Adipocyte (in vitro differentiated cells): ENCODE results near the gene RRBP1.
A peak's percentile ranks its signal among the peaks of the same experiment; 100 is the strongest.

Experiments
- DNase-seq: peaks from one replicate; pipeline ENCODE4 v3.0.0-alpha.2; 2015; ENCODE audit warnings: low read depth
- H3K27me3 ChIP-seq: replicated peaks from 2 replicates; pipeline ENCODE4 v1.7.0; 2013; ENCODE audit warnings: mild to moderate bottlenecking, low read length, moderate library complexity; ENCODE audit not compliant: control insufficient read depth, insufficient read depth
- H3K36me3 ChIP-seq: 2 replicates; pipeline ENCODE4 v1.7.0; 2013; ENCODE audit warnings: low read length, mild to moderate bottlenecking, moderate library complexity; ENCODE audit not compliant: control insufficient read depth, insufficient read depth, severe bottlenecking
- H3K4me1 ChIP-seq: 2 replicates; pipeline ENCODE4 v1.7.0; 2013; ENCODE audit warnings: mild to moderate bottlenecking, low read length, moderate library complexity; ENCODE audit not compliant: control insufficient read depth, insufficient read depth
- H3K4me3 ChIP-seq: 2 replicates; pipeline ENCODE4 v1.7.0; 2013; ENCODE audit warnings: mild to moderate bottlenecking, low read length, moderate library complexity
- H3K9ac ChIP-seq: 2 replicates; pipeline ENCODE4 v1.7.0; 2013; ENCODE audit warnings: mild to moderate bottlenecking, low read length, moderate library complexity
- H3K9me3 ChIP-seq: 2 replicates; pipeline ENCODE4 v1.7.0; 2013; ENCODE audit warnings: mild to moderate bottlenecking, low read length, moderate library complexity; ENCODE audit not compliant: control insufficient read depth

The RRBP1 gene

DNA sequence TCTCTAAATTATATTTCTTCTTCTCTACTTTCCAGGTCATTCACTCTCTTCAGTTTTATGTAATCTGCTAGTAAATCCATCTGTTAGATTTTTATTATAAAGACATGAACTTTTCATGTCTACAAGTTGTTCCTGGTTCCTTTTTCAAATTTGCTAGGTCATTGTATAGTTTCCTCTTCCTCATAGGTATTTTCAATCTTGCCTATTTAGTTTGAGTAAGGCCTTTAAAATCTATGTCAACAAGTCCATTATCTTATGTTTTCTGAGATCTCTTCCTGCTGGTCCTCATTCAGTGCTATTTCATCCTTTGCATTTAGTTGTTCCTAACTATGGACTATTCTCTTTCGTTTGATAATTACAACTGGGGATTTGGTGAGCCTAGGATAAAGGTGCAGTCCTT, 11.0 kb downstream of the RRBP1 start:
- Histone ChIP-seq H3K9ac (no peak overlapping the region), H3K36me3 (peaks cover 18% of the 10 kb centered on the region), H3K9me3 (no peaks in the 10 kb centered on the region), H3K27me3 (no peaks in the 10 kb centered on the region), H3K4me3 (no peak overlapping the region), H3K4me1 (peaks cover 37% of the 10 kb centered on the region)
- no peak for DNase-seq

- peaks cover 18% of the 10 kb centered on the region for H3K36me3 ChIP-seq
- H3K4me3 ChIP-seq, result peak overlapping the region; percentile 17
- no peaks in the 10 kb centered on the region for H3K27me3 ChIP-seq
- H3K4me1 ChIP-seq, result peaks cover 29% of the 10 kb centered on the region
- no peak overlapping the region for H3K9ac ChIP-seq
- no peaks in the 10 kb centered on the region for H3K9me3 ChIP-seq
- no peak for DNase-seq
These were observed 12.6 kb downstream of the RRBP1 start for GRCh38 chr20:17669306-17669931.

- Histone ChIP-seq H3K4me3 (no peak overlapping the region), H3K4me1 (peaks cover 36% of the 10 kb centered on the region), H3K36me3 (peaks cover 18% of the 10 kb centered on the region), H3K9ac (no peak overlapping the region), H3K9me3 (no peaks in the 10 kb centered on the region), H3K27me3 (no peaks in the 10 kb centered on the region)
- no peak for DNase-seq
These were observed 13.6 kb downstream of the RRBP1 start for GRCh38 chr20:17668432-17668831.

DNA sequence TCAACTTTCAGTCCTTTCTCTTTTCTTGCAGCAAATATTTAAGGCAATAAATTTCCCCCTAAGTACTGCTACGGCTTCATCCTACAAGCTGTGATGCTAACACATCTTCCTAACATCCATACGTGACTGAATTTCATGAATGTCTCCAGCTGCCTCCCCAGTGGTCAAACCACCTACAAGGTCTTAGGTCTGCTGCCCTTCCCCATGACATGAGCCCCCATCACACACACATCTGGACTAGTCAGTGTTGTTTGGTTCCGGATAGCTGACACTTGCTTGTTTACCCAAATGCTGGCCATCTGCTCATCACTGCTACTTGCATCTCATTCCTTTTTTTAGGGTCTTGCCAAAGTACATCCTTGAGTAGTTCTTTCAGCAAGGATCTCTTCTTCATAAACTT, 14.6 kb downstream of the RRBP1 start:
- peaks cover 18% of the 10 kb centered on the region for H3K36me3 ChIP-seq
- H3K4me1 ChIP-seq, result peaks cover 46% of the 10 kb centered on the region
- no peak overlapping the region for H3K4me3 ChIP-seq
- DNase-seq, result no peak
- no peaks in the 10 kb centered on the region for H3K27me3 ChIP-seq
- no peak overlapping the region for H3K9ac ChIP-seq
- H3K9me3 ChIP-seq, result no peaks in the 10 kb centered on the region

DNA sequence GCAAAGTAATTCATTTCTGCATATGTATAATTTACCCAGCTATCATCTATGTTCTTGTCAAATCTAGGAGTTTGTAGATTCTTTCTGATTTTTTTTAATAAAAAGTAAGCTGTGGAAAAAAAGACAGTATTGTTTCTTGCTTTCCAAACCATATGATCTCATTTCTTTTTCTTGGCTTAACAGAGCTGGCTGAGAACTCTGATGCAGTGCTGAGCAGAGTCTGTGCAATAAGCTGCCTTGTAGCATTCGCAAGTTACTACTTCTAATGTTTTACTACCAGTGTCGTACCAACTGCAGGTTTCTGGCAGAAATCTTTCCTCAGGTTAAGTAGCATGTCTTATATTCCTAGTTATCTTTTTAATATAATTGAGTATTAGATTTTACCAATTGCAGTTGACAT, 15.6 kb downstream of the RRBP1 start:
- Histone ChIP-seq H3K36me3 (peaks cover 18% of the 10 kb centered on the region), H3K4me3 (no peak overlapping the region), H3K27me3 (no peaks in the 10 kb centered on the region), H3K9ac (no peak overlapping the region), H3K9me3 (no peaks in the 10 kb centered on the region), H3K4me1 (peaks cover 54% of the 10 kb centered on the region)
- peak; percentile 65 for DNase-seq

DNA sequence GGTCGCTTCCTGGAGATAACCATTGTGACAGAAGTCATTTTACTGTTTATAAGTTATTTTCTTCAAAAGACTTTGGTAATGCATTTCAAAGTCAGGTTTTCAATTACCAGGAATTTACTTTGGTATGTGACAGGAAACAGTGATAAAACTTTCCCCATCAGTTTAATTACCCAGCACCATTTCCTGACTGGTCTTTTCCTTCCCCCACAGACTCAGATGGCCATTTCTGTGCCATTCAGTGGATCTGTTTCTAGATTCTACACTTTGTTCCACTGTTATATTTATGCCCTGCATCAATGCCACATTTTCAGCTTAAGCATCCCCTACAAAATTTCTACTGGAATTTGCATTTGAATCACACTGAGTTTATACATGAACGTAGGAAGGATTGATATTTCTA, 16.3 kb downstream of the RRBP1 start:
- Histone ChIP-seq H3K9me3 (no peaks in the 10 kb centered on the region), H3K36me3 (peaks cover 18% of the 10 kb centered on the region), H3K4me1 (peaks cover 62% of the 10 kb centered on the region), H3K27me3 (no peaks in the 10 kb centered on the region), H3K4me3 (no peak overlapping the region), H3K9ac (no peak overlapping the region)
- no peak for DNase-seq

GRCh38 chr20:17664025-17664633, 17.9 kb downstream of the RRBP1 start:
- Histone ChIP-seq H3K4me3 (peak overlapping the region; percentile 0), H3K9me3 (no peaks in the 10 kb centered on the region), H3K27me3 (no peaks in the 10 kb centered on the region), H3K36me3 (peaks cover 21% of the 10 kb centered on the region), H3K4me1 (peaks cover 69% of the 10 kb centered on the region), H3K9ac (peak overlapping the region; percentile 56)
- no peak for DNase-seq

DNA sequence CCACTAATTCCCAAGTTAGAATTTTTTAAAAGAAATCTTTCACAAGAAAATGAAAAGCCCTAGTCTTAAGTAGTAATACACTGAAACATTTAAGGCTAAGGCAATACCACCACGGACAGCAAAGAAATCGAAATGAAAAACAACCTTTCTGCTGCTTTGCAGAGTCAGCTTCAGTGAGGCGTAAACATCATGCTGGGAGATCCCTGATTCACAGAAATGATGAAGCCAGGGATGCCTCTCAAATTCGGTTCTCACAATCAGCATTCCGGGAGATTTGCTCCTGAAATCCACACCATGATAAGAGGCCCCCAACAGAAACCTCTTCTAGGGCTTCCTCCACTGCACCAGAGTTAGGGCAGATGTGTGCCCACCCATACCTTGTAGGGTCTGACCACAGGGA, 18.6 kb downstream of the RRBP1 start:
- H3K4me1 ChIP-seq, result peaks cover 69% of the 10 kb centered on the region
- H3K36me3 ChIP-seq, result peaks cover 19% of the 10 kb centered on the region
- H3K9ac ChIP-seq, result peak overlapping the region; percentile 56
- peak overlapping the region; percentile 0 for H3K4me3 ChIP-seq
- H3K27me3 ChIP-seq, result no peaks in the 10 kb centered on the region
- DNase-seq, result no peak
- peaks cover under 1% of the 10 kb centered on the region for H3K9me3 ChIP-seq

DNA sequence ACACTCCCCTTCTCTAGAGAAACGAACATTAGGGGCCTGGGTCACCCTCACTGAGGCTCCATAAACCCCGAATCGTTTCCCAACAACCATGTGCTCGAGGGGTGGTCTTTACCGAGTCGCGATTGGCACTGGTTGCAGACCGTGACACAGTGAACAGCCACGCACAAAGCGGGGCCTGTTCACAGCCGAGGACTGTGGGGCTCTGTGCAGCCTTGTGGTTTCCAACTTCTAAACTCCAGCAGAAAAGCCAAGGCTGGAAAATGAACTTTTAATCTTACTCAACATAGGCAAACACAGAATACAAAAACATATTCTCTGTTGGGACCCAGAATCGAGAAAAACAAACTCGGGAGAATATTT, 19.0 kb downstream of the RRBP1 start:
- no peak for DNase-seq
- Histone ChIP-seq H3K9ac (peak overlapping the region; percentile 56), H3K27me3 (no peaks in the 10 kb centered on the region), H3K36me3 (peaks cover 19% of the 10 kb centered on the region), H3K4me3 (peak overlapping the region; percentile 25), H3K9me3 (peaks cover 5% of the 10 kb centered on the region), H3K4me1 (peaks cover 69% of the 10 kb centered on the region)

DNA sequence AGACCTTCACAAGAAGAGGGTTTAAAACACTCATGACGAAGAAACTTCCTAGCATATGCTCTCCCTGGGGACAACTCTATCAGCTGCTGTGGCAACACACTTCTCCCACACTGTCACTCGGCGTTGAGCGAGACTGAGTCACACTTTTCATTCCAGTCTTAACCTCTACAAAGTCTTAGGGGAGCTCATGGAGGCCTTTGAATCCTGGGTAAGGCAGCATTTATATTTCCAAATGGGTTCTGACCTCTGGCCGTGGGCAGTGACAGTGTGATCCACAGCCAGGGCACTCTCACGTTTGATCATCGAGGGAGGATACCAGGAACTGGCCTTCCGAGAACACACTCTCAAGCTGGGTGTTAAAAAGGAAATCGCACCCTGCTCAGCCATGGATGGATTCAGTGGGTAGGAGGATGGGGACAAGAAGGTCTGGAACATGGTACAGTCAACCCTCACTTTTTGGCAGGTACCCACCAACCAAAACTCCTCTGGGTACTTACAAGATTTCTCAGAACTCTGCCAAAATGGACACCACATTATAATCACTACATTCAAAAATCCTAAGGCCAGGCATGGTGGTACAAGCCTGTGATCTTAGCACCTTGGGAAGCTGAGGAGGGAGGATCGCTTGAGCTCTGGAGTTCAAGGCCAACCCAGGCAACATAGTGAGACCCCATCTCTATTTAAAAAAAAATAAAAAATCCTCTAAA, 19.6 kb downstream of the RRBP1 start:
- Histone ChIP-seq H3K27me3 (no peaks in the 10 kb centered on the region), H3K4me1 (peaks cover 69% of the 10 kb centered on the region), H3K9ac (peak overlapping the region; percentile 56), H3K36me3 (peaks cover 19% of the 10 kb centered on the region), H3K9me3 (peaks cover 5% of the 10 kb centered on the region), H3K4me3 (peak overlapping the region; percentile 25)
- DNase-seq, result peak; percentile 40

GRCh38 chr20:17661121-17661744, 20.8 kb downstream of the RRBP1 start:
- peak; percentile 33 for DNase-seq
- H3K4me1 ChIP-seq, result peaks cover 59% of the 10 kb centered on the region
- H3K27me3 ChIP-seq, result no peaks in the 10 kb centered on the region
- peak overlapping the region; percentile 22 for H3K4me3 ChIP-seq
- H3K9ac ChIP-seq, result peak overlapping the region; percentile 28
- peaks cover 30% of the 10 kb centered on the region for H3K36me3 ChIP-seq
- peaks cover 5% of the 10 kb centered on the region for H3K9me3 ChIP-seq
